TTC549 (cell line): ENCODE measurements around the gene ZNF81.
"Not testable (repeated sequence)": the region's sequence is repeated elsewhere in the genome, so short reads cannot be mapped to it uniquely, and the experiment has no call there.

Experiments
- FAIRE-seq: peaks from 2 replicates; lab custom pipeline; 2012; peaks lifted over from hg19 to GRCh38; lab: Jason Lieb, UNC

The ZNF81 gene

DNA sequence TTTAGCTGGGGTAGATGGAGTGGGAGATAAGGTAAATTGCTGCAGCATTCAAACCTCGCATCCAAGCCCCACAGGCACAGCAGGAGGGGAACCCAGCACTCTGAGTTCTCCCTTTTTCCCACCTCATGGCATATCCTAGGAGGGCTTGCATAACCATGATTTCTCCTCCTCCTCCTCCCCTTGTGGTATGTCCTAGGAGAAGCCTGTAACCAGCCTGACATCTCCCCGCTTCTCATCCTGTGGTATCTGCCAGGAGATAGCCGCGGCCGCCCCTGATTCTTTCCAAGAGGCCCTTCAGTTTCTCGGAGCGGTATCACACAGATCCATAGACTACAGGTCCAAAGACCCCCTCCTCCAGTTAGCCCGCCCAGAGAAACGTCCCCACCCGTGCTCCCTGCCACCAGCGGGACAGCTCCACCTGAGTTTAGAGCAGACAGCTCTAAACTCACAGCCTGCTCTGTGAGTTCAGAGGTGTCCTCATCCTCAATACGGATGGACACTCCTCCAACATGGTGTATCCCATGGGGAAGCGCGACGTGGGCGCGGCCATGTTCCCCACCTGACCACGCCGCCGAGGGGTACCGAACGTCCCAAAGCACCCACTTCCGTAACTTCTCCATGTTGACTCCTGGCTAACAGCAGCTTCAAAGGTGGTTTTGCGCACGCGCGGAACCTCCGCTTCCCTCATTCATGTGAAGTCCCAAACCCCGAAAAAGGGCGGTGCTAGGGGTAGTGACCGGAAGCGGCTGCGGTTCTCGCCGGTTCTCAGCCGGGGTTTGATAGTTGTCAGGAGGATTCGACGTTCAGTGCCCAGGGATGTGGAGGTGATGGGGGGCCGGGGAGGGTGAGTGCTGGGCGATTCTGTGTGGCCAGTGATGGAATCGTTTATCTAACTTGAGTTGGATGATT, at the start of gene ZNF81:
Gene ZNF81, plus strand, starts transcription at position 739 of the 909 bp plus-strand sequence. CDS start 9,366 bp downstream, outside the sequence.
- peak; percentile 88 for FAIRE-seq

DNA sequence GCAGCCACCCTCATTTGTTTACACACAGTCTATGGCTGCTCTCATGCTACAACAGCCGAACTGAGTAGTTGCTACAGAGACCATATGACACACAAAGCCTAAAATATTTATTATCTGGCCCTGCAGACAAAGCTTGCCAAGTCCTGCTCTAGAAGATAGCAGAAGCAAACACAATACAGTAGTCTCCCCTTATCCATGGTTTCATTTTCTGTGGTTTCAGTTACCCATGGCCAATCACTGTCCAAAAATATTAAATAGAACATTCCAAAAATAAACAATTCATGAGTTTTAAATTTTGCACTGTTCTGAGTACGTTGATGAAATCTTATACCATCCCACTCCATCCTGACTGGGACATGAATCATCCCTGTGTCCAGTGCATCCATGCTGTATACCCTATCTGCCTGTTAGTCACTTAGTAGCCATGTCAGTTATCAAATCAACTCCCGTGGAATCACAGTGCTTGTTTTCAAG, 40.2 kb upstream of the ZNF81 start:
- no peak for FAIRE-seq

DNA sequence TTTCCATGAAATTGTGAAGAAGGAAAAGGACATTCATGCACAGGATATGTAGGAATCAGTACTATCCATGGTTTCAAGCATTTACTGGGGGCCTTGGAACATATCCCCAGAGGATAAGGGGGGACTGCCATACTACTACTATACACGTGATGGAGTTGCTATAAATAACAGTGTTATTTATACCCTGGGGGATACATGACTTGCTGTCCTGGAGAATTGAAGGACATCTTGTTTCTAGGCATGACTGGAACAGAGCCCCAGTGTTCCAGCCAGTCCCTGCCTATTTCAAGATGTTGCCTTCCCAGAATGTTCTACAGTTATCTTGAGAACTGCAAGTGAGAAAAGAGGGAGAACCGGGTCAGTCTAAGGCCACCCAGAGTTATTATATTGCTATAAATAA, 39.6 kb upstream of the ZNF81 start:
- no peak for FAIRE-seq

DNA sequence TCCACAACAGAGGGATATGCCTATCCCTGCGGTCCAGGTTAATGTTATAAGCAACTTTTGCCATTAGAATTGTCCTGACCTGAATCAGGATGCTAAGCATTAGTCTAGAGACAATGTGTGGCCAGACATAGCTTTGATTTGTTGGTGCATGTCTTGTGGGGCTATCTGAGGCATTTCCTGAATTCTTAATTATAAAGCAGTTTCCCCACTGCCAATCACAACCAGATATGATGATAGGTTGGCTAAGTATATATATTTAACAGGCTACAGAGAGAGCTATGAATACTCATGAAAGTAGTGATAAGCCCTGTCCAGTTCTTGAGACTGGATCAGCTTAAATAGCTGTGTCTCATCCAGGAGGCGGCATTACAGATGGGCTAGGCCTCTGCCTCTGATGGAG, 37.8 kb upstream of the ZNF81 start:
- no peak for FAIRE-seq

DNA sequence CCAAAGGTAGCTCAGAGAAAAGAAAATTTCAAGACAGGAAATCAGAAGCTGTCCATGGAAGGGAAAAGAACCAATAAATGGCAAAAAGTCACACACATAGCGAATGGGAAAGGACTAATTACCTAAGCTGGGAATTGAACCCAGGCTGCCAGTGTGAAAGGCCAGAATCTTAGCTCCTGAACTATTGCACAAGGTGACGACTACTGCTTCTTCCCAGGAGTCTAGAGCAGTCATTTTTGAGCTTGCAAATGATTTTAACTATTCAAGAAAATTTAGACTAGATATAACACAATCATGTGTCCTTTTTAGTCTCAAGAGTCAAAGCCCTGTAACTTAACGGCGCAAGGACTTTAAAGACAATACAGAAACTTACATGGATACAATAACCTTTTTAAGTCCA, 34.1 kb upstream of the ZNF81 start:
- FAIRE-seq = no peak

- not testable (repeated sequence) for FAIRE-seq
Observed at GRCh38 chrX:47803103-47803502, 33.6 kb upstream of the ZNF81 start.

- FAIRE-seq = no peak
Observed at GRCh38 chrX:47804315-47804714, 32.4 kb upstream of the ZNF81 start.

DNA sequence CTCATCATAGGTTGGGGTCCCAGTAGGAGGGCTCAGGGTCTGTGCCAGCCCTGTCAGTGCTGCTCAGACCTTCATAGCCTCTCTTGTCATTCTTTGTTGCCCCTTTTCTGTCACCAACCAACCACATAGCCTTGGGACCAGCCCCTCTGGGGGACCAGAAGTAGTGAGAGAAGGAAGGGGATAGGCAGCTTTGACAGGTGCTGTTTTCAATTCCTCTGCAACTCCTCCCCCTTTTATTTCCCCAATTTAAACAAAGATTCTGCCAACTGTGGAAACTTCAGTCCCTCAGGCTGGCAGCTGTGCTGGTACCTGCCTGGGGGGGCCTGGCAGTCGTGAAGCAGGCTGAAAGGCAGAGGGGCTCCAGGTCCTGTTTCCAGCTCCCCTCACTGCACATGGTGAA, 30.9 kb upstream of the ZNF81 start:
- FAIRE-seq = not testable (repeated sequence)

DNA sequence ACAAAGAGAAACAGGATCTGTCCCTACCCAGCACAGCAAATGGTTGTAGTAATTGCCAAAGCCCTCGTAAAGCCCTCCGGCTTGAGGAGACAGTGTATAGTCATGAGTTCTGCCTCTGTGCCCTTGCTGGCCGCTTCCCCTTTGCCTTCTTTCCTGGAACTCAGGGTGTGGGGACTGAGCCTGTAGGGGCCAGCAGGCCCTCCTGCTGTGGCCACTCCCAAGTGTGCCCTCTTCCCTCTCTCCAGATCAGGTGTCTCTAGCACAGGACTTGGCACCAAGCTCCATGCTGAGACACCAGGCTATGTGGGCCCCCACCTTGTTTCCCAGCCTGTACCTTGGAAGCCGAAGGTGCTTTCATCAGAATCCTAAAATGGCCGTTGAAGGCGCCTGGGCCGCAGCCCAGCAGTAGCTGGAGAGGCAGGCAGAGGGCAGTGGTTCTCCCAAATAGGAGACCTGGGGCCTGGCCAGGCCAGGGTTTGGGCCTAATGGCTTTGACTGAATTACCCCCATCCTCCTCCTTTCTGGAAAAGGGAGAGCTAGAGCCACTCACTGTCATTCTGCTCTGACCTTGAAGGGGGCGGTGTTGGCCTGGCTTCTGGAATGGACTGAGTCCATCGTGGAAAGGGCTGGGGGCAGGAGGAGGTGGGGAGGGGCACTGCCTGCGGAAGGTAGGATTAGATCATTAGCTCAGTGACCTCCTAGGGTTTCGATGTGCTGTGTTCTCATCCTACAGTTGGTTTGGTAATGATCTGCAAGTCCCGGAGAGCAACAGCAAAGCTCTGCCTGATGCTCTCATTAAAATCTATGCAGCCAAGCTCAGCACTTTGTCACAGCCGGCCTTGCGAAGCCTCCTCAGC, 30.1 kb upstream of the ZNF81 start:
- not testable (repeated sequence) for FAIRE-seq

DNA sequence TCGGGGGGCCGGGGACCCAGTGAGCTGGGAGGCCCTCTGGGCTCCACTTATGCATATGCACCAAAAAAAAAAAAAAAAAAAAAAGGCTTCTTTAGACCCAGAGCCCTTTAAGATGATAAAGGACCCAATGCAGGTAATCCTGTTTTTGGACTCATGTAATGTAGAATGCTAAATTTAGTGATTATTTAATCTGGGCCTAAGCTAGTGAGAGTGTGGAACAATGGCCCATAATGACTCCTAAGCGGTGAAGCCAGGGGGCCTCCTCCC, 29.5 kb upstream of the ZNF81 start:
- FAIRE-seq = not testable (repeated sequence)

- no peak for FAIRE-seq
Observed at GRCh38 chrX:47807548-47807947, 29.2 kb upstream of the ZNF81 start.

DNA sequence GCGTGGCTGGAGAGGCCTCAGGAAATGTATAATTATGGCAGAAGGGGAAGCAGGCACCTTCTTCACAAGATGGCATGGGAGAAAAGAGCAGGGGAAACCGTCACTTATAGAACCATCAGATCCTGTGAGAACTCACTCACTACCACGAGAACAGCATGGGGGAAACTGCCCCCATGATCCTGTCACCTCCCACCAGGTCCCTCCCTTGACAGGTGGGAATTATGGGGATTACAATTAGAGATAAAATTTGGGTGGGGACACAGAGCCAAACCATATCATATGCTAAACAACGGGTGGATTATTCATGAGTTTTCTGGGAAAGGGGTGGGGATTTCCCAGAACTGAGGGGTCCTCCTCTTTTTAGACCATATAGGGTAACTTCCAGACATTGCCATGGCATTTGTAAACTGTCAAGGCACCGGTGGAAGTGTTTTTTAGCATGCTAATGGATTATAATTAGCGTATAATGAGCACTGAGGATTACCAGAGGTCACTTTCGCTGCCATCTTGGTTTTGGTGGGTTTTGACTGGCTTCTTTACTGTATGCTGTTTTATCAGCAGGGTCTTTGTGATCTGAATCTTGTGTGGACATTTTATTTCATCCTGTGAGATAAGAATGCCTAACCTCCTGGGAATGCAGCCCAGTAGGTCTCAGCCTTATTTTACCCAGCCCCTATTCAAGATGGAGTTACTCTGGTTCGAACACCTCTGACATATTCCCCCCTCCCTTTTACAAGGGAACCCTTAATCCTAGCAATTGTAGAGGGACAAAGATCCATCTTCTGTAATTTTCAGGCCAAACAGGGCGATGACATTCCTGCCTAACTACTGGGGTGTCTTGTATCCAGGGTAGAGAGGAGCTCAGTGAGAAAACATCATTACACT, 27.6 kb upstream of the ZNF81 start:
- FAIRE-seq = no peak

- FAIRE-seq = no peak
Observed at GRCh38 chrX:47814851-47815250, 21.9 kb upstream of the ZNF81 start.

DNA sequence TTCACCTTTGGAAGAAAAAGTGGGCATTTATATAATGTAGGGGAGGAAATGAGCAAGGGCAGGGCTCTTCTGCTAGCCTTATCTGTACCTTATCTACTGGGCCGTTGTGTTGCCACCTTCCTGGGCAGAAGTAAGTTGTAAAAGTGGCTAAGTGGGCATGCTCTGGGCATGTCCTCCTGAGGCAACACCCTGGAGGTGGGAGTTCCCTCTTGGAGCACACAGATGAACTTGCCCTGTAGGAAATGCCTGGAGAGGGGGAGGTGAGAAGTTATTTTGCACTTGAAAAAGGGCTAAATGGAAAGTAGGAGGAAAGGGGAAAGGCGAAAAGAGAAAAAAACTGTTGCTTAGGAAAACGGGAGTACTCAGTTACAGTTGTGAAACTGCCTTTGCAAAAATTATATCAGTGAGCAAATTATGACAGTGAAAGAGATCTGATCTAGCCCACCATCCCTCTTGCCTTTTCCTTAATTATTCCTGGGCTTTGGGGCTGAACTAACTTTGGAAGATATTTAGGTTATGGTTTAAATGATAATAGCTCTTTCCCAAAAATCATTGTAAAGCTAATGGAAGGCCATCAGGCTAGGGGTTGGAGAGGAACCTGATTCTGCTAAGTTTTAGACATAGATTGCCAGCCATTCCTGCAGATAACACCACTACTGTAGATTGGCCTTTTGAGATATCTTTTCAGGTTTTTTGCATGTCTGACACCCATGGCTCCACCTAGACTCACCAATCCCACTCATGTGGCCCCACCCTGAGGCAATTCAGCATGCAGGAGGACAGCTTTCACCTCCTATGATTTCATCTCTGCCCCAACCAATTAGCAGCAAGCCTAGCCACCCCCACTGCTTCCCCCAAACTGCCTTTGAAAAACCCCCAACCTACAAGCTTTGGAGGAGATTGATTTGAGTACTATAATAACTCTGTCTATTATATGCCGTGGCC, 20.5 kb upstream of the ZNF81 start:
- no peak for FAIRE-seq

GRCh38 chrX:47817421-47817820, 19.3 kb upstream of the ZNF81 start:
- no peak for FAIRE-seq

DNA sequence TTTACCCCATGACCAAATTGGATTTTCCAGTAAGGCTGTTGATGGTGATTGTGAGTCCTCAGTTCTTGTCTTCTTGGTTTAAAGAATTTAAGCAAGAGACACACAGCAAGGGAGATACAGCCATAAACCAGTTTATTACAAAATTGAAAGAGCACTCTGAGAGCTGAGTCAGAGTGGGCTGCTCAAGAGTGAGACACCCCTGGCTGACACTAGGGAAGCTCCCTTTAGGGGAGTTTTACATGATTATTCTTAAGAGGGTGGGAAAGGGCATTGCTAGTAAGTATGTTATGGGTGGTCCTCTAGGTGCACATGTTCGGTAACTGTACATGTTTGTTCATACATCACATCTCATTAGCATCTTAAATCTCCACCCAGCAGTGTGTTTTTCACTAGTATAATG, 18.8 kb upstream of the ZNF81 start:
- no peak for FAIRE-seq

DNA sequence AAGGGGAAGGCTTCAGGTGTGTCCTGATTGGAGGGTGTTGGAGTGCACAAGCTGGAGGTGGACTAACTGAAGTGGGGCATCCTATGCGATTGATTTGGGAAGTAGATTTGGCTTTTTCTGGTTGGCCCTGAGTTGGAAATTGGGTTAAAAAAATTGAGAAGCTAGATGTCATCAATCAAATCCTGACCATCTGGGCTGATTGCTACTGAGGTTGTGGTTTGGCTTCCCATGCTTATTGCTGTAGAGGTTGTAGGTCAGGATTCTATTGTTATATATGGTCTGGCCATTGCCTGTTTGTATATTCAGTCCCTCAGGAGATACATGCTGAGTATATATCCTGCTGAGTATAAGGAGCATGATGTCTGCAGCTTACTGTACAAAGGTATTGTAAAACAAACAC, 7.7 kb upstream of the ZNF81 start:
- FAIRE-seq = no peak

- FAIRE-seq = no peak
Observed at GRCh38 chrX:47831788-47832187, 4.9 kb upstream of the ZNF81 start.

DNA sequence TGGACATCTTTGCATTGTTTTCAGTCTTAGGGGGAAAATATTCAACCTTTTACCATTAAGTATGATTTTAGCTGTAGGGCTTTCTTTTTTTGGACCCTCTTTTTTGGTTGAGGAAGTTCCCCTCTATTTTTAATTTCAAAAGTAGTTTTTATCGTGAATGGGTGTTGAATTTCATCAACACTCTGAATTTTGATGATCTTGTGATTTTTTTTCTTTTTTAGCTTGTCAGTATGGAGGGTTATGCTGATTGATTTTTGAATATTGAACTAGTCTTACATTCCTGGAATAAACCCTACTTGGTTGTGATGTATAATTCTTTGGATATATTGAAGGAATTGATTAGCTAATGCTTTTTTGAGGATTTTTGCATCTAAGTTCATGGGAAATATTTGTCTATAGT, 1.7 kb downstream of the ZNF81 start:
- FAIRE-seq = no peak

DNA sequence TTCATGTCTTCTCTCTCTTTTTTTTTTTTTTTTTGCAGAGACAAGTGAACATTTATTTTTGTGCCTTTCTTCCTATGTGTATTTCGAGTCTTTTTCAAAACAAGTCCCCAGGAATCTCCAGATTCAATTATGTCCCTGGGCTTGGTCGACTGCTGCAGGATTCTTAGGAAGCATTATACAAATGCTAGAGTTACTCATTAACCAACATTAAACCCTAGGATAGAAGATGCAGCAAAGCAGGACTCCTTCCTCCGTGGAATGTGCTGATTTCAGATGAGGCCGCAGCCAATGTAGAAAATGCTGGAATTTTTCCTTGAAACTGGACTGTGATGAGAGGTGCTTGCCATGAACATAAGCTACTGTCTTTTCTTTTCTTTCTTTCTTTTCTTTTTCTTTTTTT, 3.4 kb downstream of the ZNF81 start:
- no peak for FAIRE-seq

DNA sequence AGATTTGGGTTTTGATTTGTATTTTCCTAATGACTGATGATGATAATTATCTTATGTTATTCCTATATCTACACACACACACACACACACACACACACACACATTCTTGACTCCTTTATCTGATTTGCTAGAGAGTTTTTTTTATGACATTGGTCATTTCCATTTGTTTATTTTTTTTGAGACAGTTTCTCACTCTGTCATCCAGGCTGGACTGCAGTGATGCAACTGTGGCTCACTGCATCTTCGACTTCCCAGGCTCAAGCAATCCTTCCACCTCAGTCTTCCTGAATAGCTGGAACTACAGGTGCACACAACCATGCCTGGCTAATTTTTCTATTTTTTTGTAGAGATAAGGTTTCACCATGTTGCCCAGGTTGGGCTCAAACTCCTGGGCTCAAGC, 6.7 kb downstream of the ZNF81 start:
- no peak for FAIRE-seq
